K562 (cell line): Measurements from ENCODE around the gene THOP1. TPM values are rescaled to one million over a fixed set of nuclear protein-coding genes. Genes with fewer than 3 reads are reported as not detected.
A peak's percentile ranks its signal among the peaks of the same experiment; 100 is the strongest.

Experiments used
- CBFB ChIP-seq: sonication (generic); formaldehyde crosslinking; IDR thresholded peaks from 2 replicates; pipeline ENCODE4 v1.4.0; 2020; ENCODE audit warnings: mild to moderate bottlenecking, missing genetic modification reagents
- CBX3 ChIP-seq, 2 experiments: IDR thresholded peaks; 1 replicate in 1 of 2; 2 replicates in 1 of 2; pipeline ENCODE4 v1.6.1; 2012; ENCODE audit warnings: inconsistent platforms in 2 of 2, low read length in 2 of 2, borderline replicate concordance in 1 of 2, control low read depth in 1 of 2
- CCNT2 ChIP-seq: IDR thresholded peaks from 2 replicates; pipeline ENCODE4 v1.6.1; 2011; ENCODE audit warnings: borderline replicate concordance, low read depth, mild to moderate bottlenecking, moderate library complexity, mixed read lengths, low read length; ENCODE audit not compliant: insufficient read length; ENCODE audit errors: extremely low read depth
- CEBPG ChIP-seq, 3 experiments: fragments of 200-800 bp in 1 of 3; sonication (Bioruptor generic) in 1 of 3; sonication (generic) in 1 of 3; formaldehyde crosslinking in 1 of 3; IDR thresholded peaks in 2 of 3; conservative IDR thresholded peaks in 1 of 3; 2 replicates each; pipeline versions ENCODE4 v1.6.1 to v1.8.0; 2016 to 2022; ENCODE audit warnings: missing compliant biosample characterization in 2 of 3, missing genetic modification characterization in 2 of 3, mild to moderate bottlenecking in 1 of 3, missing genetic modification reagents in 1 of 3
- DDX20 ChIP-seq: fragments of 450-650 bp; IDR thresholded peaks from 2 replicates; pipeline ENCODE4 v1.6.1; 2016; ENCODE audit warnings: missing genetic modification characterization, low read depth, mild to moderate bottlenecking, missing compliant biosample characterization, moderate library complexity
- EP400 ChIP-seq: fragments of 450-650 bp; IDR thresholded peaks from 2 replicates; pipeline ENCODE4 v1.6.1; 2017; ENCODE audit warnings: antibody characterized with exemption, mild to moderate bottlenecking, moderate library complexity
- FOXA3 ChIP-seq, 2 experiments: fragments of 450-650 bp in 1 of 2; sonication (generic) in 1 of 2; formaldehyde crosslinking; IDR thresholded peaks in 1 of 2; conservative IDR thresholded peaks in 1 of 2; 2 replicates each; pipeline versions ENCODE4 v1.4.0 to v1.8.0; 2020 to 2022; ENCODE audit warnings: mild to moderate bottlenecking in 2 of 2, missing genetic modification reagents in 1 of 2
- KLF10 ChIP-seq: fragments of 250-450 bp; sonication (Bioruptor Pico); IDR thresholded peaks from 2 replicates; pipeline ENCODE4 v1.6.1; 2021; ENCODE audit warnings: matching md5 sums
- MEF2D ChIP-seq: conservative IDR thresholded peaks from 2 replicates; pipeline ENCODE4 v1.6.1; 2016; ENCODE audit warnings: low read depth, missing genetic modification characterization, missing compliant biosample characterization
- NCOA1 ChIP-seq: fragments of 450-650 bp; IDR thresholded peaks from 2 replicates; pipeline ENCODE4 v1.6.1; 2016; ENCODE audit warnings: low read depth
- NCOA2 ChIP-seq, 2 experiments: fragments of 450-650 bp; IDR thresholded peaks; 2 replicates each; pipeline ENCODE4 v1.6.1; 2018; ENCODE audit warnings: mild to moderate bottlenecking in 2 of 2, moderate library complexity in 1 of 2; ENCODE audit not compliant: partially characterized antibody in 2 of 2
- NCOA4 ChIP-seq: fragments of 450-650 bp; IDR thresholded peaks from 2 replicates; pipeline ENCODE4 v1.6.1; 2018; ENCODE audit warnings: mild to moderate bottlenecking; ENCODE audit not compliant: partially characterized antibody
- NFIX ChIP-seq: fragments of 250-450 bp; sonication (Bioruptor Pico); IDR thresholded peaks from 2 replicates; pipeline ENCODE4 v1.4.0; 2020; ENCODE audit warnings: low read depth, mild to moderate bottlenecking, moderate library complexity
- PHF20 ChIP-seq: fragments of 450-650 bp; IDR thresholded peaks from 2 replicates; pipeline ENCODE4 v1.6.1; 2018; ENCODE audit not compliant: partially characterized antibody
- POLR3G ChIP-seq: IDR thresholded peaks from 2 replicates; pipeline ENCODE4 v1.6.1; 2011; ENCODE audit not compliant: insufficient read length, insufficient replicate concordance; ENCODE audit errors: extremely low read depth
- SMAD3 ChIP-seq: fragments of 450-650 bp; formaldehyde crosslinking; conservative IDR thresholded peaks from 2 replicates; pipeline ENCODE4 v1.4.0; 2020; ENCODE audit warnings: mild to moderate bottlenecking
- SMARCB1 ChIP-seq: IDR thresholded peaks from 2 replicates; pipeline ENCODE4 v1.6.1; 2011; ENCODE audit warnings: improper control_type of control experiment, low read depth; ENCODE audit not compliant: insufficient read length
- ZEB2 ChIP-seq: fragments of 450-650 bp; IDR thresholded peaks from 2 replicates; pipeline ENCODE4 v1.6.1; 2016
- ZFPM2 ChIP-seq: fragments of 250-450 bp; sonication (Bioruptor Pico); IDR thresholded peaks from 2 replicates; pipeline ENCODE4 v1.5.1; 2022; ENCODE audit warnings: mild to moderate bottlenecking
- ZFX ChIP-seq: sonication (generic); formaldehyde crosslinking; IDR thresholded peaks from 2 replicates; pipeline ENCODE4 v1.8.0; 2022; ENCODE audit warnings: mild to moderate bottlenecking, missing genetic modification reagents, moderate library complexity
- ZNF239 ChIP-seq: fragments of 250-450 bp; sonication (Bioruptor Pico); IDR thresholded peaks from 2 replicates; pipeline ENCODE4 v1.4.0; 2020; ENCODE audit warnings: mild to moderate bottlenecking
- ZNF668 ChIP-seq: fragments of 250-450 bp; sonication (Bioruptor Pico); IDR thresholded peaks from 2 replicates; pipeline ENCODE4 v1.8.0; 2022; ENCODE audit warnings: mild to moderate bottlenecking, inconsistent platforms
- ZSCAN32 ChIP-seq: fragments of 450-650 bp; formaldehyde crosslinking; IDR thresholded peaks from 2 replicates; pipeline ENCODE4 v1.4.0; 2020; ENCODE audit warnings: mild to moderate bottlenecking, moderate library complexity
- polyA plus RNA-seq, 8 experiments: library from polyadenylated mRNA; depleted of rRNA in 4 of 8; stranded (reverse) in 5 of 8; unstranded in 3 of 8; fragments of >200 nt; fragmentation: Nextera tagmentation in 2 of 8; fragmentation: Illumina TruSeq in 1 of 8; extraction: Ambion mirVana in 2 of 8; extraction: Trizol in 1 of 8; gene quantifications; 2 replicates each; pipeline versions ENCODE4 v1.2.1 to v1.2.3, GENCODE V29; 2011 to 2014; ENCODE audit warnings: inconsistent platforms in 1 of 8, missing spikeins in 1 of 8
- total RNA-seq, 7 experiments: library from RNA; depleted of rRNA in 6 of 7; stranded (reverse); fragments of >200 nt in 6 of 7; fragmentation: Illumina TruSeq in 2 of 7; extraction: Trizol in 2 of 7; gene quantifications; 2 replicates each; pipeline versions ENCODE4 v1.2.1 to v1.2.3, GENCODE V29; 2011 to 2021; ENCODE audit warnings: low replicate concordance in 1 of 7
- TF ChIP-seq, protein P1 (sequence below), 2 experiments: fragments of 450-650 bp; conservative IDR thresholded peaks; 2 replicates each; pipeline ENCODE4 v1.6.1; 2017; ENCODE audit warnings: mild to moderate bottlenecking in 2 of 2, moderate library complexity in 2 of 2
- TF ChIP-seq, protein P2 (sequence below), 2 experiments: fragments of 250-450 bp in 1 of 2; fragments of 450-650 bp in 1 of 2; sonication (Bioruptor Pico) in 1 of 2; IDR thresholded peaks; 2 replicates each; pipeline versions ENCODE4 v1.6.1 to v1.8.0; 2016 to 2021; ENCODE audit warnings: mild to moderate bottlenecking in 2 of 2, moderate library complexity in 2 of 2, missing compliant biosample characterization in 1 of 2, missing genetic modification characterization in 1 of 2
- TF ChIP-seq, protein P3 (sequence below): sonication (generic); IDR thresholded peaks from 2 replicates; pipeline ENCODE4 v1.6.1; 2016

The THOP1 gene
- total and polyA plus RNA-seq, 9 of the 15 experiments (the other 6 are each of a cell fraction or from before 2014, with no cell fraction given), result 1.3 to 255 (median 96.1) TPM

DNA sequence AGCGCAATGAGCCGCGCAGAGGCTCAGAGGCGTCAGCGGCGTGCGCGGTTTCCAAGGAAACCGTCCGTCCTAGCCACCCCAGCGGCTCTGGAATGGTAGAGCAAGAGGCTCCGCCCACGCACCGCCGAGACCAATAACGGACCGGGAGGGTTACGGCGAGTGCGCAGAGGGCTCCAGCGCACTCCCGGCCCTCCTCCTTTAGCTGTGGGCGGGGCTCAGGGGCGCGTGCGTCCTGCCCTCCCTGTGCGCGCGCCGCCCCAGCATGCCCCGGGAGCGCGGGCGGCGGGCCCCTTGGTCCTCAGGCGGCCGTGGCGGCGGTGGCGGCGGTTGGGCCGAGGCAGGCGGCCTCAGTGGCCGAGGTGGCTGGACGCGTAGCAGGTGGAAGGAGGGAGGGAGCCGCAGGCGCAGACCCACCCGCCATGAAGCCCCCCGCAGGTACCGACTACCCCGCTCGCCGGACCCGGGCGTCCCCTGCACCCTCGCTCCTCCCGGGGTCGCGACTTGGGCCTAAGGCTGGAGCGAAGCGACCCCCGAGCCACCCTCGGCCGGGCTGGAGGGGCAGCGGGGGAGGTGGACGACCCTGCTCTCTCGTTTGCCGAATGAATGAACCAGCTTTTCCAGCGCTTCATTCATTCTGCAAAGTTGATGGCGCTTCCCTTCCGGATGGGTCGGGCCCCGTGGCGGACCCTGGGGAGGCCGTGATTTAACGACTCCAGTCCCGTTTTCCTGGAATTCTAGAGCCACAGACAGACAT lies at the start of gene THOP1 (continued):
- TF ChIP-seq, protein P1, sequence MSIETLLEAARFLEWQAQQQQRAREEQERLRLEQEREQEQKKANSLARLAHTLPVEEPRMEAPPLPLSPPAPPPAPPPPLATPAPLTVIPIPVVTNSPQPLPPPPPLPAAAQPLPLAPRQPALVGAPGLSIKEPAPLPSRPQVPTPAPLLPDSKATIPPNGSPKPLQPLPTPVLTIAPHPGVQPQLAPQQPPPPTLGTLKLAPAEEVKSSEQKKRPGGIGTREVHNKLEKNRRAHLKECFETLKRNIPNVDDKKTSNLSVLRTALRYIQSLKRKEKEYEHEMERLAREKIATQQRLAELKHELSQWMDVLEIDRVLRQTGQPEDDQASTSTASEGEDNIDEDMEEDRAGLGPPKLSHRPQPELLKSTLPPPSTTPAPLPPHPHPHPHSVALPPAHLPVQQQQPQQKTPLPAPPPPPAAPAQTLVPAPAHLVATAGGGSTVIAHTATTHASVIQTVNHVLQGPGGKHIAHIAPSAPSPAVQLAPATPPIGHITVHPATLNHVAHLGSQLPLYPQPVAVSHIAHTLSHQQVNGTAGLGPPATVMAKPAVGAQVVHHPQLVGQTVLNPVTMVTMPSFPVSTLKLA (conservative IDR thresholded peaks at IDR 0.05), result peak; percentile 75 to 90
- no peak for TF ChIP-seq KLF10 (CRISPR knock-in tag)
- no peak for TF ChIP-seq NCOA4
- TF ChIP-seq POLR3G, result no peak
- TF ChIP-seq, protein P2, sequence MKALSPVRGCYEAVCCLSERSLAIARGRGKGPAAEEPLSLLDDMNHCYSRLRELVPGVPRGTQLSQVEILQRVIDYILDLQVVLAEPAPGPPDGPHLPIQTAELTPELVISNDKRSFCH (CRISPR knock-in tag; IDR thresholded peaks at IDR 0.05), result no peak
- TF ChIP-seq, protein P2 (tag; IDR thresholded peaks at IDR 0.05), result 0 out of 2 replicates have a peak, but pooled peaks have one; percentile 34
- TF ChIP-seq, protein P3, sequence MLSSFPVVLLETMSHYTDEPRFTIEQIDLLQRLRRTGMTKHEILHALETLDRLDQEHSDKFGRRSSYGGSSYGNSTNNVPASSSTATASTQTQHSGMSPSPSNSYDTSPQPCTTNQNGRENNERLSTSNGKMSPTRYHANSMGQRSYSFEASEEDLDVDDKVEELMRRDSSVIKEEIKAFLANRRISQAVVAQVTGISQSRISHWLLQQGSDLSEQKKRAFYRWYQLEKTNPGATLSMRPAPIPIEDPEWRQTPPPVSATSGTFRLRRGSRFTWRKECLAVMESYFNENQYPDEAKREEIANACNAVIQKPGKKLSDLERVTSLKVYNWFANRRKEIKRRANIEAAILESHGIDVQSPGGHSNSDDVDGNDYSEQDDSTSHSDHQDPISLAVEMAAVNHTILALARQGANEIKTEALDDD, result no peak
- TF ChIP-seq CBFB, result no peak
- no peak for TF ChIP-seq NFIX
- no peak for TF ChIP-seq ZEB2
- TF ChIP-seq ZFX (CRISPR knock-in tag), result peak; percentile 88
- no peak for TF ChIP-seq ZNF668 (CRISPR knock-in tag)
- no peak for TF ChIP-seq DDX20 (tag)
- TF ChIP-seq NCOA1, result no peak
- no peak for TF ChIP-seq SMARCB1
- 0 out of 3 replicates have a peak, but pooled peaks of 1 of the 2 experiments have one; percentile 3 for TF ChIP-seq CBX3 (IDR thresholded peaks at IDR 0.05; ENCODE audit: borderline replicate concordance in 1 of 2, low read length in 2 of 2)
- TF ChIP-seq FOXA3 (CRISPR knock-in tag; conservative IDR thresholded peaks at IDR 0.05 in 1 of 2, IDR thresholded peaks at IDR 0.05 in 1 of 2), result no peak
- TF ChIP-seq PHF20, result peak; percentile 68
- no peak for TF ChIP-seq NCOA2 (IDR thresholded peaks at IDR 0.05; ENCODE audit: partially characterized antibody in 2 of 2)
- no peak for TF ChIP-seq ZNF239 (CRISPR knock-in tag)
- no peak for TF ChIP-seq SMAD3
- TF ChIP-seq CCNT2, result peak; percentile 82
- TF ChIP-seq MEF2D (tag), result no peak
- no peak for TF ChIP-seq ZSCAN32 (CRISPR knock-in tag)
- no peak for TF ChIP-seq ZFPM2 (CRISPR knock-in tag)
- no peak for TF ChIP-seq CEBPG (CRISPR knock-in tag; IDR thresholded peaks at IDR 0.05)
- no peak for TF ChIP-seq CEBPG (tag; conservative IDR thresholded peaks at IDR 0.05 in 1 of 2, IDR thresholded peaks at IDR 0.05 in 1 of 2)
- TF ChIP-seq EP400, result peak; percentile 47
